Activated CD4-positive, alpha-beta T cell treated with anti-CD3 and anti-CD28 coated beads for 1 hour (primary cell): ENCODE measurements around the gene TCN2.
"Not testable (repeated sequence)": the region's sequence is repeated elsewhere in the genome, so short reads cannot be mapped to it uniquely, and the experiment has no call there.

Experiments used
- DNase-seq: peaks from one replicate; pipeline ENCODE4 v3.0.0-alpha.2; 2020

Gene TCN2

GRCh38 chr22:30650508-30651116 lies 43.6 kb downstream of the TCN2 start:
- no peak for DNase-seq

- DNase-seq, result no peak
These were observed 45.9 kb downstream of the TCN2 start for GRCh38 chr22:30652852-30653251.

- no peak for DNase-seq
These were observed 47.4 kb downstream of the TCN2 start for GRCh38 chr22:30654361-30654760.

GRCh38 chr22:30655532-30655931 lies 48.6 kb downstream of the TCN2 start:
- no peak for DNase-seq

GRCh38 chr22:30662040-30662439 lies 55.1 kb downstream of the TCN2 start:
- DNase-seq, result no peak

- DNase-seq, result no peak
These were observed 57.8 kb downstream of the TCN2 start for GRCh38 chr22:30664798-30665197.

- no peak for DNase-seq
These were observed 58.3 kb downstream of the TCN2 start for GRCh38 chr22:30665266-30665665.

DNA sequence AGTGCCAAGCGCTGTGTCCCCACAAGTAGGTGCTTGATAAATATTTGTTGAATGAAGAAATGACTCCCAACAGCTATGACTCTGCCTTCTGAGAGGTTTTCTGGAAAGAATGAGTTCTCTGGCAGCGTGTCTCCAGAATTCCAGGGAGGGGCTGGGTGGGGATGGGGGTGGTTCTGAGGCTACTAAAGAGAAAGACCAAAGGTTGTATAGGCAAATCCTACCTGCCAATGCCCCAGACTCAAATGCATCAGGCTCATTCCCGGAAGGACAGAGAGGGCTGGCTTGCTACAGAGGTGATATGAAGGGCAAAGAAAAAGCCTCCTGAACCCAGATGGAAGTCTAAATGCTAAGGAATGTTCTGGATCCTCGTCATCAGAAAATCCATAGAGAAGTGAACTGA lies 58.8 kb downstream of the TCN2 start:
- DNase-seq, result no peak

DNA sequence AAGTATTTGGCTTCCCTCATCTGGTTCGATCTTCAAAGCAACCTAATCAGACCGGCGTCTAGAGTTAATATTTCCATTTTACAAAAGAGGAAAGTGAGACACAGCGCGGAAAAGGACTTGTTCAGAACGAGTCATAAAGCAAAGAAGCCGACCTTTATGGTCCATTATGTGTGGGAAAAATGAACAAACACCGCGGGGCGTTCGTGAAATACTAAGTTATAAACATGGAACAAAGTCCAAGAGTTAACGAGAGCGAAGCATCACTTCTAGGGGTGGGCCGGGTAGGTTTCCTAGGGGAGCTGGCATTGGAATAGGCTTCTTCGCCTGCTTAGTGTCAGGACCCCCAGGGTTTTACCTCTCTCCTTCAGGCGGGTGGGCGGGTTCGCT lies 60.1 kb downstream of the TCN2 start:
- no peak for DNase-seq

DNA sequence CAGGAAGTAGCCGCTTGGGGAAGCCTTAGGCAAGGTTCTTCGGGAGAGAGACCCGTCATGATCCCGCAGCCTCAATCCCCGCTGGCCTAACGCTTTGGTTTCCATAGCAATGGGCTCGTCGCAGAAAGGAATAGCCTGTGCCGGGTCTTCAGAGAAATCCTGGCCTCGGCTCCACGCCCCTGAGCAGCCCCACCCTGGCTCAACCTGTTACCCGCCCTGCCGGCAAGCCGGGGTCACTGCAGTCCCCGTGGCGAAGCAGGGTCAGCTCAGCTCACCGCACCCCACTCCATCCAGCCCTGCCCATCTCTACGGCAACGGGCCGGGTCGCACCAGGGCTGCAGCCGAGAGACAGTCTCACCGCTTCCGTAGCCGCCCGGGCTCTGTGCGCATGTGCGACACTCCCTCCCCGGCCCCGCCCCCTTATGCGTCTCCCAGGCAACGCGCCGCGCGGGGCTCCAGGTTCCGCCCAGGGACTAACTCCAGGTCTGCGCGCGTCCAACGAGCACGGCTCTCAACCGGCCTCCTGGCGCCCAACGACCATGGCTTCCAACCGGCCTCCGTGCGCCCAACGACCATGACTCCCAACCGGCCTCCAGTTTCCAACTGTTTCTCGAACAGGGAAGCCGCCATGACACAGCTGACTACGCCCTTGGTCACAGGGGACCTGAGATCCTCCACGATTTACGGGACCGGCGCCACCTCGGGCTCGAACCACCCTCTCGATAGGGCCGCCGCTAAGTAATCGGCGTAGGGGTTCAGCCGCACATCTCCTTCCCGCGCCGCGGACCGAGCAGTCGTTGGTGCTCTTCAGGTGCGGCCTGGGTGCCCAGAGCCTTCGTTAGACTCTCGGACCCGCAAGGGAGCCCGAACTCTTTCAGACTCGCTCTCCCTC lies 60.8 kb downstream of the TCN2 start, which contains the start of gene DUSP18:
Gene DUSP18, minus strand, starts transcription at position 382 of the 892 bp plus-strand sequence. CDS start 3,872 bp downstream, outside the sequence.
- DNase-seq, result peak; percentile 93

GRCh38 chr22:30668386-30668710 lies 61.4 kb downstream of the TCN2 start:
- DNase-seq, result no peak

- DNase-seq, result no peak
These were observed 64.1 kb downstream of the TCN2 start for GRCh38 chr22:30671071-30671470.

DNA sequence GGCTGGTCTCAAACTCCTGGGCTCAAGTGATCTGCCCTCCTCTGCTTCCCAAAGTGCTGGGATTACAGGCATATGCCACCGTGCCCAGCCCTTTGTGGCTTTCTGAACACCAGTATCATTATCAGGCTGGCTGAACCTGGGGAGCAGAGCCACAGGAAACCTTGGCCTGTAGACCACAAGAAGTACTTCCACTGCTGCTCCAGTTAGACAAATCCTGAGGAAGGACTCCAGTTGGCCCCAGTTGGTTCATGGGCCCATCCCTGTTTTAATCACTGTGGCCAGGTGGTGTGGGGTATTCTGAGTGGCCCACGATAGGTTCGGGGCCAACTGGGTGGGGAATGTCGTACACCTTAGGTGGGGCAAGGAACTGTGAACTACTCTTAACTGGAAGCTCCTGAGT lies 66.2 kb downstream of the TCN2 start:
- no peak for DNase-seq

DNA sequence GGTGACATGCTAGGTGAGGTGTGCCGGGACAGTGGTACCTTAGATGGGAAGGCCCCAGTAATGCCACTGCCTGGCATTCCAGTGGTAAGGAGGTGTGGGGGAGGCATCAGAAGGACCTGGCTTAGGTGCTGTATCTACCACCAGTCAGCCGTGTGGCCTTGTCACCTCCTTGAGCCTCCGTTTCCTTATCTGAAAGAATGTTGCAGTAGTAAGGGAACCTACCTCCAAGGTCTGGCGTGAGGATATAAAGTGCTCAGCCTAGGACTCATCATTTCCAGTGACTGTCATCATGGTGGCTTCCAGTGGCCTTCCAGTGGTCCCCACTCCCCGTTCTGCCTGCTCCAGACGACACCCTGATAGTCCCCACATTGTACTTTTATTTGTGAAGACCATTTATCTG lies 67.5 kb downstream of the TCN2 start:
- DNase-seq, result no peak

GRCh38 chr22:30675436-30675835 lies 68.5 kb downstream of the TCN2 start:
- no peak for DNase-seq

- not testable (repeated sequence) for DNase-seq
These were observed 69.6 kb downstream of the TCN2 start for GRCh38 chr22:30676565-30676964.
